Central memory CD8-positive, alpha-beta T cell (primary cell): ENCODE measurements around the gene ENDOV.
A peak's percentile ranks its signal among the peaks of the same experiment; 100 is the strongest.

Experiments
- ATAC-seq: fragments of 150-1000 bp; cut with Tn5 transposase; replicated peaks from 2 replicates; pipeline ENCODE4 v1.10.0; 2022; ENCODE audit warnings: mild to moderate bottlenecking, moderate FRiP score, moderate number of reproducible peaks; ENCODE audit not compliant: poor library complexity, severe bottlenecking; ENCODE audit errors: extremely low read depth
- DNase-seq, 2 donors: peaks; one replicate each; pipeline ENCODE4 v3.0.0; 2021; ENCODE audit warnings: low spot score in 2 of 2
- H3K27ac Mint-ChIP-seq: one replicate; pipeline ENCODE4 v1.8.0; 2022; ENCODE audit warnings: low read depth, mild to moderate bottlenecking, moderate library complexity, mixed read lengths
- H3K27me3 Mint-ChIP-seq: one replicate; pipeline ENCODE4 v1.8.0; 2022; ENCODE audit warnings: mixed read lengths
- H3K36me3 Mint-ChIP-seq: one replicate; pipeline ENCODE4 v1.8.0; 2022; ENCODE audit warnings: mild to moderate bottlenecking, moderate library complexity, mixed read lengths; ENCODE audit not compliant: insufficient read depth
- H3K4me1 Mint-ChIP-seq: one replicate; pipeline ENCODE4 v1.8.0; 2022; ENCODE audit warnings: mixed read lengths
- H3K4me3 Mint-ChIP-seq: one replicate; pipeline ENCODE4 v1.8.0; 2022; ENCODE audit warnings: mild to moderate bottlenecking, moderate library complexity, mixed read lengths
- H3K9me3 Mint-ChIP-seq: one replicate; pipeline ENCODE4 v1.8.0; 2022; ENCODE audit warnings: mixed read lengths

The ENDOV gene

GRCh38 chr17:80431246-80432195 is 16.6 kb downstream of the ENDOV start:
- no peak overlapping the region for H3K4me3 Mint-ChIP-seq
- H3K9me3 Mint-ChIP-seq, result no peaks in the 10 kb centered on the region
- no peak overlapping the region for H3K27ac Mint-ChIP-seq
- H3K36me3 Mint-ChIP-seq, result no peaks in the 10 kb centered on the region
- ATAC-seq, result no peak
- H3K27me3 Mint-ChIP-seq, result no peaks in the 10 kb centered on the region
- DNase-seq, result no peak
- peaks cover 5% of the 10 kb centered on the region for H3K4me1 Mint-ChIP-seq

GRCh38 chr17:80432350-80432955 is 17.5 kb downstream of the ENDOV start:
- ATAC-seq (no peak), DNase-seq (no peak)
- Mint-ChIP-seq H3K27ac (no peak overlapping the region), H3K36me3 (no peaks in the 10 kb centered on the region), H3K27me3 (no peaks in the 10 kb centered on the region), H3K4me1 (no peaks in the 10 kb centered on the region), H3K4me3 (no peak overlapping the region), H3K9me3 (no peaks in the 10 kb centered on the region)

- H3K27me3 Mint-ChIP-seq, result no peaks in the 10 kb centered on the region
- no peak overlapping the region for H3K4me3 Mint-ChIP-seq
- no peaks in the 10 kb centered on the region for H3K4me1 Mint-ChIP-seq
- DNase-seq (no peak), ATAC-seq (no peak)
- H3K9me3 Mint-ChIP-seq, result no peaks in the 10 kb centered on the region
- H3K27ac Mint-ChIP-seq, result no peak overlapping the region
- no peaks in the 10 kb centered on the region for H3K36me3 Mint-ChIP-seq
Measured at GRCh38 chr17:80432961-80433550, 18.1 kb downstream of the ENDOV start.

GRCh38 chr17:80433916-80434666 is 19.1 kb downstream of the ENDOV start:
- DNase-seq (no peak), ATAC-seq (no peak)
- Mint-ChIP-seq H3K27me3 (no peaks in the 10 kb centered on the region), H3K36me3 (no peaks in the 10 kb centered on the region), H3K27ac (no peak overlapping the region), H3K4me3 (no peak overlapping the region), H3K4me1 (no peaks in the 10 kb centered on the region), H3K9me3 (no peaks in the 10 kb centered on the region)

- ATAC-seq (no peak), DNase-seq (no peak)
- no peaks in the 10 kb centered on the region for H3K4me1 Mint-ChIP-seq
- no peak overlapping the region for H3K4me3 Mint-ChIP-seq
- no peaks in the 10 kb centered on the region for H3K9me3 Mint-ChIP-seq
- H3K27me3 Mint-ChIP-seq, result peaks cover 12% of the 10 kb centered on the region
- no peak overlapping the region for H3K27ac Mint-ChIP-seq
- no peaks in the 10 kb centered on the region for H3K36me3 Mint-ChIP-seq
Measured at GRCh38 chr17:80437532-80437931, 22.6 kb downstream of the ENDOV start.

- H3K36me3 Mint-ChIP-seq, result no peaks in the 10 kb centered on the region
- H3K4me3 Mint-ChIP-seq, result no peak overlapping the region
- peaks cover 25% of the 10 kb centered on the region for H3K27me3 Mint-ChIP-seq
- no peak for DNase-seq
- no peak overlapping the region for H3K27ac Mint-ChIP-seq
- H3K9me3 Mint-ChIP-seq, result no peaks in the 10 kb centered on the region
- no peaks in the 10 kb centered on the region for H3K4me1 Mint-ChIP-seq
- ATAC-seq, result no peak
Measured at GRCh38 chr17:80438806-80439205, 23.8 kb downstream of the ENDOV start.

- H3K27ac Mint-ChIP-seq, result no peak overlapping the region
- H3K9me3 Mint-ChIP-seq, result no peaks in the 10 kb centered on the region
Measured at GRCh38 chr17:80439499-80439898, 24.5 kb downstream of the ENDOV start.

GRCh38 chr17:80441133-80441578 is 26.2 kb downstream of the ENDOV start:
- Mint-ChIP-seq H3K27me3 (peaks cover 26% of the 10 kb centered on the region), H3K36me3 (no peaks in the 10 kb centered on the region), H3K9me3 (no peaks in the 10 kb centered on the region), H3K27ac (no peak overlapping the region), H3K4me3 (no peak overlapping the region), H3K4me1 (no peaks in the 10 kb centered on the region)
- ATAC-seq, result no peak
- DNase-seq, result peak in 1 of 2 donors; percentile 47

More at GRCh38 chr17:80439499-80439898, 24.5 kb downstream of the ENDOV start:
- Mint-ChIP-seq H3K36me3 (no peaks in the 10 kb centered on the region), H3K27me3 (peaks cover 26% of the 10 kb centered on the region), H3K4me1 (no peaks in the 10 kb centered on the region), H3K4me3 (no peak overlapping the region)
- ATAC-seq (no peak), DNase-seq (no peak)

GRCh38 chr17:80441598-80442322 is 26.8 kb downstream of the ENDOV start:
- H3K27ac Mint-ChIP-seq, result no peak overlapping the region

GRCh38 chr17:80442323-80442659 is 27.3 kb downstream of the ENDOV start:
- no peaks in the 10 kb centered on the region for H3K4me1 Mint-ChIP-seq
- ATAC-seq, result no peak
- DNase-seq, result no peak
- no peaks in the 10 kb centered on the region for H3K36me3 Mint-ChIP-seq
- no peak overlapping the region for H3K27ac Mint-ChIP-seq
- no peaks in the 10 kb centered on the region for H3K9me3 Mint-ChIP-seq
- H3K27me3 Mint-ChIP-seq, result peaks cover 26% of the 10 kb centered on the region
- no peak overlapping the region for H3K4me3 Mint-ChIP-seq

More at GRCh38 chr17:80441598-80442322, 26.8 kb downstream of the ENDOV start:
- Mint-ChIP-seq H3K27me3 (peaks cover 26% of the 10 kb centered on the region), H3K4me3 (no peak overlapping the region), H3K36me3 (no peaks in the 10 kb centered on the region), H3K9me3 (no peaks in the 10 kb centered on the region), H3K4me1 (no peaks in the 10 kb centered on the region)
- DNase-seq (no peak), ATAC-seq (no peak)

- H3K36me3 Mint-ChIP-seq, result no peaks in the 10 kb centered on the region
- H3K4me1 Mint-ChIP-seq, result no peaks in the 10 kb centered on the region
- no peaks in the 10 kb centered on the region for H3K9me3 Mint-ChIP-seq
- peaks cover 26% of the 10 kb centered on the region for H3K27me3 Mint-ChIP-seq
- no peak for DNase-seq
- no peak for ATAC-seq
- no peak overlapping the region for H3K4me3 Mint-ChIP-seq
- no peak overlapping the region for H3K27ac Mint-ChIP-seq
Measured at GRCh38 chr17:80442764-80443163, 27.8 kb downstream of the ENDOV start.

- no peak overlapping the region for H3K4me3 Mint-ChIP-seq
- ATAC-seq, result no peak
- H3K9me3 Mint-ChIP-seq, result no peaks in the 10 kb centered on the region
Measured at GRCh38 chr17:80443498-80443897, 28.5 kb downstream of the ENDOV start.

More at GRCh38 chr17:80443498-80443897, 28.5 kb downstream of the ENDOV start:
- H3K4me1 Mint-ChIP-seq, result no peaks in the 10 kb centered on the region
- H3K36me3 Mint-ChIP-seq, result no peaks in the 10 kb centered on the region
- DNase-seq, result no peak
- H3K27me3 Mint-ChIP-seq, result peaks cover 33% of the 10 kb centered on the region
- H3K27ac Mint-ChIP-seq, result no peak overlapping the region
